K562 (cell line): Measurements from ENCODE around the gene NOTCH1. TPM values are rescaled to one million over a fixed set of nuclear protein-coding genes. Genes with fewer than 3 reads are reported as not detected.

Experiments
- ATAC-seq: fragments of 200-7000 bp; cut with Tn5 transposase; 3 replicates; pipeline ENCODE4 v1.9.1; 2020; ENCODE audit warnings: moderate library complexity
- BruUV-seq: library from RNA; stranded (reverse); fragments of 400-500 nt; replicated peaks from 2 replicates; lab custom pipeline; 2021; lab: Mats Ljungman, UMichigan
- CTCF ChIA-PET: fragments of 300-600 bp; formaldehyde crosslinking; extraction: SDS; loops from one replicate; lab custom pipeline; 2021; ENCODE audit warnings: low intra/inter-chr PET ratio; lab: Yijun Ruan, JAX
- POLR2A ChIA-PET: fragments of 300-600, 350-650 bp; sonication (Branson Sonifier 250); formaldehyde crosslinking; extraction: SDS; loops from one replicate; lab custom pipeline; 2021; ENCODE audit warnings: antibody characterized with exemption, inconsistent platforms; lab: Yijun Ruan, JAX
- DNase-seq, 4 experiments: peaks; one replicate each; pipeline versions ENCODE4 v3.0.0 to v3.0.0-alpha.2; 2011 to 2018; ENCODE audit warnings: low spot score in 3 of 4, mixed read lengths in 3 of 4; ENCODE audit errors: extremely low read depth in 1 of 4
- FAIRE-seq: peaks from 2 replicates; lab custom pipeline; 2011; peaks lifted over from hg19 to GRCh38; lab: Jason Lieb, UNC
- H2AFZ ChIP-seq: 2 replicates; pipeline ENCODE4 v1.6.0; 2011; ENCODE audit warnings: low read depth, low read length, control low read depth, inconsistent platforms
- H3K27ac ChIP-seq: fragments of 200-600 bp; 3 replicates; pipeline ENCODE4 v1.8.0; 2011; ENCODE audit warnings: low read depth, mild to moderate bottlenecking, control low read depth, inconsistent platforms, low read length, moderate library complexity, mixed read lengths; ENCODE audit errors: extremely low read depth
- H3K27me3 ChIP-seq, 2 experiments: fragments of 300-600 bp in 1 of 2; 2 replicates in 1 of 2; 3 replicates in 1 of 2; pipeline versions ENCODE4 v1.6.0 to v1.8.0; 2011; ENCODE audit warnings: inconsistent platforms in 2 of 2, low read length in 2 of 2, mild to moderate bottlenecking in 1 of 2, mixed read lengths in 1 of 2, moderate library complexity in 1 of 2; ENCODE audit not compliant: control insufficient read depth in 2 of 2, insufficient read depth in 2 of 2
- H3K36me3 ChIP-seq: fragments of 300-600 bp; 3 replicates; pipeline ENCODE4 v1.8.0; 2011; ENCODE audit warnings: mild to moderate bottlenecking, low read length, inconsistent platforms; ENCODE audit not compliant: control insufficient read depth, insufficient read depth
- H3K4me1 ChIP-seq, 2 experiments: fragments of 200-600 bp in 1 of 2; replicated peaks in 1 of 2; 2 replicates in 1 of 2; 3 replicates in 1 of 2; pipeline versions ENCODE4 v1.5.1 to v1.8.0; 2011; ENCODE audit warnings: inconsistent platforms in 2 of 2, low read length in 2 of 2, mild to moderate bottlenecking in 1 of 2, mixed read lengths in 1 of 2, moderate library complexity in 1 of 2; ENCODE audit not compliant: control insufficient read depth in 2 of 2, insufficient read depth in 2 of 2
- H3K4me2 ChIP-seq: 2 replicates; pipeline ENCODE4 v1.6.1; 2011; ENCODE audit warnings: low read length, control low read depth, inconsistent platforms, mixed read lengths; ENCODE audit not compliant: insufficient read depth
- H3K4me3 ChIP-seq: fragments of 200-600 bp; sonication (generic), shearing (Covaris generic); 2 replicates; pipeline ENCODE4 v1.5.1; 2016; ENCODE audit warnings: control low read depth, inconsistent platforms
- H3K79me2 ChIP-seq: fragments of 200-600 bp; 3 replicates; pipeline ENCODE4 v1.8.0; 2011; ENCODE audit warnings: low read length, inconsistent platforms; ENCODE audit not compliant: control insufficient read depth, insufficient read depth
- H3K9ac ChIP-seq, 2 experiments: 2 replicates each; pipeline versions ENCODE4 v1.6.0 to v1.6.1; 2011; ENCODE audit warnings: low read depth in 2 of 2, low read length in 2 of 2, control low read depth in 1 of 2, inconsistent platforms in 1 of 2, mild to moderate bottlenecking in 1 of 2, mixed read lengths in 1 of 2; ENCODE audit not compliant: insufficient read depth in 1 of 2
- H3K9me1 ChIP-seq: one replicate; pipeline ENCODE4 v1.6.0; 2011; ENCODE audit warnings: inconsistent platforms, mild to moderate bottlenecking, low read length, moderate library complexity; ENCODE audit not compliant: control insufficient read depth, insufficient read depth
- H3K9me3 ChIP-seq: replicated peaks from 2 replicates; pipeline ENCODE4 v1.5.1; 2011; ENCODE audit warnings: low read depth, low read length, inconsistent platforms; ENCODE audit not compliant: control insufficient read depth, insufficient read depth
- H4K20me1 ChIP-seq: replicated peaks from 2 replicates; pipeline ENCODE4 v1.6.1; 2011; ENCODE audit warnings: low read length, inconsistent platforms, mixed read lengths; ENCODE audit not compliant: control insufficient read depth, insufficient read depth
- AFF4 ChIP-seq: sonication (generic); formaldehyde crosslinking; IDR thresholded peaks from 2 replicates; pipeline ENCODE4 v1.8.0; 2023; ENCODE audit warnings: mild to moderate bottlenecking, missing genetic modification reagents
- CCAR2 ChIP-seq: fragments of 200-400 bp; formaldehyde crosslinking; IDR thresholded peaks from 2 replicates; pipeline ENCODE4 v1.6.1; 2017; ENCODE audit warnings: mild to moderate bottlenecking, low read depth, low read length
- DMBX1 ChIP-seq: fragments of 250-450 bp; sonication (Bioruptor Pico); IDR thresholded peaks from 2 replicates; pipeline ENCODE4 v1.8.0; 2022; ENCODE audit warnings: inconsistent platforms, mild to moderate bottlenecking, moderate library complexity, borderline replicate concordance
- EGR1 ChIP-seq: fragments of 450-650 bp; conservative IDR thresholded peaks from 2 replicates; pipeline ENCODE4 v1.6.1; 2017; ENCODE audit warnings: mild to moderate bottlenecking
- NR0B1 ChIP-seq: fragments of 450-650 bp; IDR thresholded peaks from one replicate; pipeline ENCODE4 v1.6.1; 2018; ENCODE audit warnings: mild to moderate bottlenecking, moderate library complexity; ENCODE audit not compliant: partially characterized antibody
- THRAP3 ChIP-seq: fragments of 450-650 bp; IDR thresholded peaks from 2 replicates; pipeline ENCODE4 v1.6.1; 2016; ENCODE audit warnings: mild to moderate bottlenecking, inconsistent platforms, borderline replicate concordance
- ZBTB9 ChIP-seq: fragments of 450-650 bp; formaldehyde crosslinking; IDR thresholded peaks from 2 replicates; pipeline ENCODE4 v1.4.0; 2020; ENCODE audit warnings: mild to moderate bottlenecking, moderate library complexity
- ZC3H4 ChIP-seq: sonication (generic); formaldehyde crosslinking; IDR thresholded peaks from 2 replicates; pipeline ENCODE4 v1.9.0; 2021; ENCODE audit warnings: missing genetic modification reagents, borderline replicate concordance
- ZFX ChIP-seq: sonication (generic); formaldehyde crosslinking; IDR thresholded peaks from 2 replicates; pipeline ENCODE4 v1.8.0; 2022; ENCODE audit warnings: mild to moderate bottlenecking, missing genetic modification reagents, moderate library complexity
- ZNF197 ChIP-seq: fragments of 200-800 bp; sonication (Bioruptor generic); IDR thresholded peaks from 2 replicates; pipeline ENCODE4 v1.6.1; 2016; ENCODE audit warnings: low read depth, missing genetic modification characterization, missing compliant biosample characterization
- ZNF583 ChIP-seq: fragments of 250-450 bp; sonication (Bioruptor Pico); IDR thresholded peaks from 2 replicates; pipeline ENCODE4 v1.4.0; 2020
- whole genome bisulfite sequencing: fragments of 100-300 bp; shearing (Covaris generic); methylation state at CpG from one replicate; pipeline ENCODE4 v1.1.6; 2016; ENCODE audit warnings: low coverage, mixed read lengths; ENCODE audit not compliant: insufficient coverage; ENCODE audit errors: missing lambda C conversion rate; 5-methylcytosine and 5-hydroxymethylcytosine counted together
- in situ Hi-C: fragments of 300-500 bp; cut with MboI; formaldehyde crosslinking; loops from 4 replicates; pipeline ENCODE4 v1.15.0; 2018; ENCODE audit warnings: inconsistent platforms, mixed read lengths
- intact Hi-C: fragments of 100-400 bp; cut with micrococcal nuclease; formaldehyde crosslinking; loops from 2 replicates; pipeline ENCODE4 v1.14.2; 2022
- polyA plus RNA-seq, 8 experiments: library from polyadenylated mRNA; depleted of rRNA in 4 of 8; stranded (reverse) in 5 of 8; unstranded in 3 of 8; fragments of >200 nt; fragmentation: Nextera tagmentation in 2 of 8; fragmentation: Illumina TruSeq in 1 of 8; extraction: Ambion mirVana in 2 of 8; extraction: Trizol in 1 of 8; gene quantifications; 2 replicates each; pipeline versions ENCODE4 v1.2.1 to v1.2.3, GENCODE V29; 2011 to 2014; ENCODE audit warnings: inconsistent platforms in 1 of 8, missing spikeins in 1 of 8
- total RNA-seq, 7 experiments: library from RNA; depleted of rRNA in 6 of 7; stranded (reverse); fragments of >200 nt in 6 of 7; fragmentation: Illumina TruSeq in 2 of 7; extraction: Trizol in 2 of 7; gene quantifications; 2 replicates each; pipeline versions ENCODE4 v1.2.1 to v1.2.3, GENCODE V29; 2011 to 2021; ENCODE audit warnings: low replicate concordance in 1 of 7
- TF ChIP-seq, protein P1 (sequence below): fragments of 250-450 bp; sonication (Bioruptor Pico); IDR thresholded peaks from 2 replicates; pipeline ENCODE4 v1.4.0; 2020; ENCODE audit warnings: mild to moderate bottlenecking

The NOTCH1 gene
- total and polyA plus RNA-seq, 9 of the 15 experiments (the other 6 are each of a cell fraction or from before 2014, with no cell fraction given) = 0.03 to 31.4 (median 2.3) TPM

- DNase-seq (no peak), FAIRE-seq (peak; percentile 35), ATAC-seq (no peak)
- no peaks in the 10 kb centered on the region for H3K9me1 ChIP-seq
- WGBS = 54% methylated on average over 18 of the region's 21 CpGs
- intact Hi-C loops (no loop called here), in situ Hi-C loops (no loop called here)
- no peak overlapping the region for H3K4me3 ChIP-seq
- H3K27ac ChIP-seq = peak overlapping the region; percentile 78; the same call in 2 of the 3 replicates
- peak overlapping the region; percentile 18 for H2AFZ ChIP-seq
- H3K27me3 ChIP-seq = peaks cover 18 to 33% of the 10 kb centered on the region in 2 experiments; a peak in 4 of 5 replicates
- no peaks in the 10 kb centered on the region for H3K9me3 ChIP-seq
- peak overlapping the region; percentile 39; the same call in 1 of the 2 replicates for H3K4me2 ChIP-seq
- BruUV-seq = no TSS peak
- H3K9ac ChIP-seq = peak overlapping the region; percentile 46 to 53; a peak in 3 of 4 replicates
- no peaks in the 10 kb centered on the region for H3K36me3 ChIP-seq
- H4K20me1 ChIP-seq = no peaks in the 10 kb centered on the region
- ChIA-PET CTCF (interaction anchor here (0.6 kb wide), 1 partner anchor 1026 kb away, joined by 3 read pairs; no protein-coding TSS in a partner anchor), POLR2A (no interaction called here)
- peaks cover 43 to 86% of the 10 kb centered on the region in 2 experiments for H3K4me1 ChIP-seq
- H3K79me2 ChIP-seq = no peaks in the 10 kb centered on the region
- TF ChIP-seq DMBX1 (CRISPR knock-in tag) = no peak
- 0 out of 2 replicates have a peak, but pooled peaks have one; percentile 9 for TF ChIP-seq ZC3H4 (CRISPR knock-in tag)
- peak; percentile 60 for TF ChIP-seq EGR1
- TF ChIP-seq ZNF197 = 0 out of 2 replicates have a peak, but pooled peaks have one; percentile 59
- no peak for TF ChIP-seq NR0B1
- no peak for TF ChIP-seq CCAR2
- TF ChIP-seq ZNF583 (CRISPR knock-in tag) = no peak
- TF ChIP-seq THRAP3 = no peak
- peak; percentile 43; the same call in 1 of the 2 replicates for TF ChIP-seq ZFX (CRISPR knock-in tag)
- TF ChIP-seq ZBTB9 (CRISPR knock-in tag) = peak; percentile 27; the same call in 1 of the 2 replicates
- no peak for TF ChIP-seq AFF4
- TF ChIP-seq, protein P1, sequence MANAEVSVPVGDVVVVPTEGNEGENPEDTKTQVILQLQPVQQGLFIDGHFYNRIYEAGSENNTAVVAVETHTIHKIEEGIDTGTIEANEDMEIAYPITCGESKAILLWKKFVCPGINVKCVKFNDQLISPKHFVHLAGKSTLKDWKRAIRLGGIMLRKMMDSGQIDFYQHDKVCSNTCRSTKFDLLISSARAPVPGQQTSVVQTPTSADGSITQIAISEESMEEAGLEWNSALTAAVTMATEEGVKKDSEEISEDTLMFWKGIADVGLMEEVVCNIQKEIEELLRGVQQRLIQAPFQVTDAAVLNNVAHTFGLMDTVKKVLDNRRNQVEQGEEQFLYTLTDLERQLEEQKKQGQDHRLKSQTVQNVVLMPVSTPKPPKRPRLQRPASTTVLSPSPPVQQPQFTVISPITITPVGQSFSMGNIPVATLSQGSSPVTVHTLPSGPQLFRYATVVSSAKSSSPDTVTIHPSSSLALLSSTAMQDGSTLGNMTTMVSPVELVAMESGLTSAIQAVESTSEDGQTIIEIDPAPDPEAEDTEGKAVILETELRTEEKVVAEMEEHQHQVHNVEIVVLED (CRISPR knock-in tag) = no peak
These were observed 43.0 kb upstream of the NOTCH1 start for GRCh38 chr9:136588663-136589464.
